Measurements from ENCODE around the gene PLEKHH1.

DNA sequence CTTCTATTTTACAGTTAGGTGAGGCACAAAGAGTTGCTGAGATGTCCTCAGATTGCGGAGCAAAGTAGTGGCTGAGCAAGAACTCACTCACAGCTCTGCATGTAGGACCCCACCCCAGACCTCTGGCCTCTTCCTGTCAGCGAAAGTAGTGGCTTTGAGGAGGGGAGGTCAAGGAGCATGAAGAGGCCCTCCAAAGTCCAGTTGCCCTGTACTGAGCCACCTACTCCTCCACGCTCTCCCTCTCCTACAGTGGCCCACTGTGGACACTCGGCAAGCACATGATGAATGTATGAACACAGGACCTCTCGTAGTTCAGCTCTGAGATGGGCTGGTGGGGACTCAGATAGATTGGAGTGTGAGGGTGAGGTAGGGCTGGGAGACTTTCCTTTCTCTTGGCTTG is 5.3 kb upstream of the PLEKHH1 start:
- TF ChIP-seq, protein P1, sequence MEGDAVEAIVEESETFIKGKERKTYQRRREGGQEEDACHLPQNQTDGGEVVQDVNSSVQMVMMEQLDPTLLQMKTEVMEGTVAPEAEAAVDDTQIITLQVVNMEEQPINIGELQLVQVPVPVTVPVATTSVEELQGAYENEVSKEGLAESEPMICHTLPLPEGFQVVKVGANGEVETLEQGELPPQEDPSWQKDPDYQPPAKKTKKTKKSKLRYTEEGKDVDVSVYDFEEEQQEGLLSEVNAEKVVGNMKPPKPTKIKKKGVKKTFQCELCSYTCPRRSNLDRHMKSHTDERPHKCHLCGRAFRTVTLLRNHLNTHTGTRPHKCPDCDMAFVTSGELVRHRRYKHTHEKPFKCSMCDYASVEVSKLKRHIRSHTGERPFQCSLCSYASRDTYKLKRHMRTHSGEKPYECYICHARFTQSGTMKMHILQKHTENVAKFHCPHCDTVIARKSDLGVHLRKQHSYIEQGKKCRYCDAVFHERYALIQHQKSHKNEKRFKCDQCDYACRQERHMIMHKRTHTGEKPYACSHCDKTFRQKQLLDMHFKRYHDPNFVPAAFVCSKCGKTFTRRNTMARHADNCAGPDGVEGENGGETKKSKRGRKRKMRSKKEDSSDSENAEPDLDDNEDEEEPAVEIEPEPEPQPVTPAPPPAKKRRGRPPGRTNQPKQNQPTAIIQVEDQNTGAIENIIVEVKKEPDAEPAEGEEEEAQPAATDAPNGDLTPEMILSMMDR (IDR thresholded peaks at IDR 0.05; ENCODE audit: insufficient read depth, low read depth, low read length): no peak
- no peak for TF ChIP-seq EZH2 (IDR thresholded peaks at IDR 0.05; ENCODE audit: insufficient read depth, low read length)
